Stimulated activated CD4-positive, alpha-beta T cell treated with anti-CD3 and anti-CD28 coated beads, Interleukin-4, amount 100 ng/mL, for 24 hours (primary cell): ENCODE results near the gene AKAP6.

Experiments used
- DNase-seq: peaks from one replicate; pipeline ENCODE4 v3.0.0-alpha.2; 2020

Gene AKAP6

GRCh38 chr14:32633930-32634329 lies 304.8 kb downstream of the AKAP6 start:
- DNase-seq: no peak

GRCh38 chr14:32635061-32635719 lies 306.1 kb downstream of the AKAP6 start:
- no peak for DNase-seq

GRCh38 chr14:32637582-32637981 lies 308.5 kb downstream of the AKAP6 start:
- DNase-seq: no peak

- DNase-seq: no peak
These were observed 310.1 kb downstream of the AKAP6 start for GRCh38 chr14:32639208-32639607.

- DNase-seq: no peak
These were observed 316.5 kb downstream of the AKAP6 start for GRCh38 chr14:32645551-32645950.

GRCh38 chr14:32648434-32648833 lies 319.3 kb downstream of the AKAP6 start:
- no peak for DNase-seq

- DNase-seq: no peak
These were observed 320.9 kb downstream of the AKAP6 start for GRCh38 chr14:32650030-32650429.

GRCh38 chr14:32650665-32651064 lies 321.6 kb downstream of the AKAP6 start:
- no peak for DNase-seq

GRCh38 chr14:32654106-32654505 lies 325.0 kb downstream of the AKAP6 start:
- DNase-seq: no peak

GRCh38 chr14:32656601-32657000 lies 327.5 kb downstream of the AKAP6 start:
- DNase-seq: no peak

GRCh38 chr14:32657081-32657480 lies 328.0 kb downstream of the AKAP6 start:
- DNase-seq: no peak

- no peak for DNase-seq
These were observed 332.1 kb downstream of the AKAP6 start for GRCh38 chr14:32661216-32661615.

- no peak for DNase-seq
These were observed 333.1 kb downstream of the AKAP6 start for GRCh38 chr14:32662211-32662610.

GRCh38 chr14:32666308-32666707 lies 337.2 kb downstream of the AKAP6 start:
- no peak for DNase-seq

GRCh38 chr14:32667287-32667686 lies 338.2 kb downstream of the AKAP6 start:
- DNase-seq: no peak

GRCh38 chr14:32667791-32668190 lies 338.7 kb downstream of the AKAP6 start:
- no peak for DNase-seq

GRCh38 chr14:32669391-32669790 lies 340.3 kb downstream of the AKAP6 start:
- DNase-seq: no peak

- no peak for DNase-seq
These were observed 346.3 kb downstream of the AKAP6 start for GRCh38 chr14:32675433-32675832.

- no peak for DNase-seq
These were observed 348.2 kb downstream of the AKAP6 start for GRCh38 chr14:32677129-32677780.

- DNase-seq: no peak
These were observed 349.0 kb downstream of the AKAP6 start for GRCh38 chr14:32678088-32678487.

- no peak for DNase-seq
These were observed 351.0 kb downstream of the AKAP6 start for GRCh38 chr14:32679927-32680612.

- DNase-seq: no peak
These were observed 352.5 kb downstream of the AKAP6 start for GRCh38 chr14:32681598-32681997.

GRCh38 chr14:32682214-32682613 lies 353.1 kb downstream of the AKAP6 start:
- no peak for DNase-seq

GRCh38 chr14:32683679-32684078 lies 354.6 kb downstream of the AKAP6 start:
- DNase-seq: no peak
